ENCODE data around the gene PTGIS.
A peak's percentile ranks its signal among the peaks of the same experiment; 100 is the strongest.

The PTGIS gene

DNA sequence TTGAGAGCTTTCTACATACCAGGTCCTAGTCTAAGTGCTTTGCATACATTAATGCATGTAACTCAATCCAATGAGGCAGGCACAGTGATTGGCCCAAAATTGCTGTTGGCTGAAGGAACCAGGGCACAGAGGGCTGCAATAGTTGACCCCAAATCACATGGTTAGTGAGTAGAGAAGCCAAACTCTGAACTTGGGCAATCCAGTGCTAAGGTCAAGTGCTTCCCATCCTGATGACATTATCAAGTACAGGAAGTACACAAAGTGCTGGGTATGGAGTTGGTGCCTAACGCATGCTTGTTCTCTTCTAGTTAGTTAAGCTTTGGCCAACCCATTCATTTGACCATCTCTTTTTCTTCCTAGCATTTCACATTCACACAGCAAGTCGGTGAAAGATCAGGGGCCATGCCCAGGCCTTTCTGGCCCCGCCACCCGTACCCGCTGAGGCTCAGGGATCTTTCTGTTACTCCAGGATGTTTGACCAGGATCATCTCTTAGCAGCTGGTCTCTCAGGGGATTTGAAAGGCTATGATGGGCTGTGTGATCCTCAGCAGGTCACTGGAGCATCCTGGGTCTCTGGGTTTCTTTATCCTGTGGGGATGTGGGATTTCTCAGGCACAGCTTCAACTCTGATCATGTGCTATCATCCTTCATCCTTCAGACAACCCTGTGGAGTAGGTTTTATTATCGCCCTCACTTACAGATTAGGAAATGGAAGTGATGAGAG is 92.5 kb downstream of the PTGIS start:
- no peak for DNase-seq

DNA sequence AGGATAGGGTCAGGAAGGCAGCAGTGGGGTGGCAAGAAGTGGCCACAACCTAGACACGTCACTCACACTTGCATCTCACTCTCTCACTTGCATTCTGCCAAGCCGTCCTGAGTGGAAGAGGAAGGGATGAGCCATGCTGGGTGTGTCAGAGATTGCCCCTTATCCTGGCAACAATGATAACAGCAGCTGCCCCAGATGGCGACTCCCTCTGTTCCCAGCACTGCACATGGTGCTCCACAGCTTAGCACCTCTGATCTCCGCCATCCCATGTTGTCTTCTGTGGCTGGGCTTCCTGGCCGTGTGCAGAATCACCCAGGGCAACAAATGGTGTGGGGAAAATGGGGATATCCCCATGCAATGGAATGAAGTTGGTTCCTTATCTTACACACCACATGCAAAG is 96.5 kb downstream of the PTGIS start:
- no peak for DNase-seq

DNA sequence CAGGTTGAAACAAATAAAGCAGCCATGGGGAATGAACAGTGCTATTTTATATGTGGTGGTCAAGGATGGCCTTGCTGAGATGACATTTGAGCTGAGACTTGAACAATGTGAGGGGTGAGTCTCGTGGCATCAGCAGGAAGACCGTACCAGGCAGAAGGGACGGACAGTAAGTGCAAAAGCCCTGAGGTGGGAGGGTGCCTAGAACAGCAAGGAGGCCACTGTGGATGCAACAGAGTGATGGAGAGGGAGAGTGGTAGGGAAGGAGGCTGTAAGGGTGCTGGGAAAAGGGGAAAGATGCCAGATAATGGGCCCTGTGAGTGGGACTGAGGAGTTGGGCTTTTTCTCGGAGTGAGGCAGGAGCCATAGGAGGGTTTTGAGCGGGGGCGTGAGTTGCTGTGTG is 97.0 kb downstream of the PTGIS start:
- DNase-seq = no peak

DNA sequence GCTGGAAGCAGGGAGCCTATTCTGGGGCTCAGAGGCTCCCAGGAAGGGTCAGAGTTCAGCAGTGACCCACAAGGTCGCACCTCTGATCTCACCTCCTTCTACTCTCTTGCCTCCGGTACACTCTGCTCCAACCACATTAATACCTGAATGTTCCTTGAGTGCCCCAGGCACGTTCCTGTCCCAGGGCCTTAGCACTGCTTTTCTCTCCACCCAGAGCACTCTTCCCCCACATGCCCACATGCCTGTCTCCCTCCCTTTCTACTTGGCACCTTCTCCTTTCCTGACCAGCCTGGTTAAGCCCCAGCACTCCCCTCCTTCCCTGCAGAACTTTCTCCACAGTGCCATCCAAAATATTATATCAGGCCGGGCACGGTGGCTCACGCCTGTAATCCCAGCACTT is 98.9 kb downstream of the PTGIS start:
- no peak for DNase-seq

DNA sequence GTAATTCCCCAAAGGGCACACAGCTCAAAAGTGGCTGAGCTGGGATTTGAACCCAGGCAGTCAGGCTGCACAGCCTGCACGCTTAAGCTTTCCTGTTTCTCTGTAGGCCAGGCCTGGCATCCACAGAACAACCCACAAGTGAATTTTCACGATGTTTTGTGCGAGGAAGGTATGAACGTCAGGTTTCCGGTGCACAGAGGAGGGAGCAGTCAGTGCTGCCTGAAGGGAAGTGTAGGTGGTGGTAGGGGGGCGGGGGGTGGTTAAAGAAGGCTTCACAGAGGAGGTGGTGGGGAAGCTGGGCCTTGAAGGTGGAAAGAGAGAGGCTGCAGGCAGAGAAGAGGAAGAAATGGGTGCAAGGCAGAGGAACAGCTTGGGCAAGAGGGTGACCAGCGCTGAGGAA is 99.5 kb downstream of the PTGIS start:
- peak in 2 of 58 donors; percentile 17 to 30 for DNase-seq

DNA sequence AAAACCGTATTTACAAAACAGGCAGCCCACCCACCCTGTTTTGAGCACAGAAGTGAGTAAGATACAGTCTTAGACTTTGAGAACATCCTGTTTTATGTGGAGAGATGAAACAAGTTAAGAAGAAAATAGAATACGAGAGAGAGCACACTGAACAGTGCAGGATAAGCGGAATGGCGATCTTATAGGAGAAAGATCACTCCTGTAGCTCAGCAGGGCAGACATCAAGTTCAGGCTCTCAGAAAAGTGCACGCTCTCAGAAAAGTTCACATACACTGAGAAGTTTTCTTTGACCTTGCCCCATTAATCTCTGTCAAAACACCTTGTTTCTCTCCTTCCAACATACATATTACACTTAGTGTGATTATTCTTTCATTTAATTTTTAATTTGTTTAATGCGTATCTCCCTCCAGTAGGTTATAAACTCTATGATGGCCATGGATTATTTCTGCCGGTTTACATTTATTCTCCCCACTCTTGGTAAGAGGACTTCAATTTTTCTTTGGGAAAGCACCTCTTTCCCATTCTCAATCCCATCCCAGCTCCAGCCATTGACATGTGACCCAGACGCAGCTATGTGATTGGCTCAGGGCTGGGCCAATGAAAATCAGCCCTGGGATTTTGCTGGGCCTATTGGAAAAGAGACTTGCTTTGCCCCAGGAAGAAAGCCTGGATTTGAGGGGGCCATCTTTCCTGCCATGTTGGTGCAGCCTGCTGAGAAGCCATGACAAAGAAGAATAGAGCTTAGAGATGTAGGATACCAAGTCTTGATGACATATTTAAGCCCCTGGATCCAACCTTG is 101.6 kb downstream of the PTGIS start:
- no peak for DNase-seq

DNA sequence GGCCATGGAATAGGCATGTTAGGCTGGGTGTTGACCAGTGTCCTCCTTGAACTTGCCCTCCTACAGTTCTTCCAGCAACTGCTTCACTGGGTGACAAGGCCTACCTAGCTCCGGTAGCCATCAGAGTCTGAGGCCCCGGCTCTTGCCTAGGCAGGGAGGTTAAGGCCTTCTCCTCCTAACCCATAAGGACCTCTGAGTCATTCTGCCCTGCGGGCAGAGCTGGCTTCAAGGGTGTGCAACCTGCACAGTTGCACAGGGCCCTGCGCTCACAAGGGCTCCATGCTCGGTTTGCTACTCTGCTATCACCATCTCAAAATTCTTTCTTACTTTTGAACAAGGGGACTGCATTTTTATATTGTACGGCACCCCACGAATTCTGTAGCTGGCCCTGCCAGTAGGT is 103.4 kb downstream of the PTGIS start:
- no peak for DNase-seq

DNA sequence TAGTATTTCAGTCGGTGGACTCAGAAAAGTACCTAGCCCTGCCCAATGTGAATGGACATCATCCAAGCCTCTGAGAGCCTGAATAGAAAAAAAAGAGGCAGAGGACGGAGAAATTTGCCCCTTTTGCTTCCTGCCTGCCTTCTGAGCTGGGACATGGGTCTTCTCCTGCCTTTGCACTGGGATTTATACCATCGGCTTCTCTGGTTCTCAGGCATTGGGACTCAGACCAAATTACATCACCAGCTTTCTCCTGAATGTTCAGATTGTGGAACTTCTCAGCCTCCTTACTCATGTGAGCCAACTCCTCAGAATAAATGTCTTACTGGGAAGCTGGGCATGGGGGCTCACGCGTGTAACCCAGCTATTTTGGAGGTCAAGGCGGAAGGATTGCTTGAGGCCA is 105.3 kb downstream of the PTGIS start:
- DNase-seq = no peak

DNA sequence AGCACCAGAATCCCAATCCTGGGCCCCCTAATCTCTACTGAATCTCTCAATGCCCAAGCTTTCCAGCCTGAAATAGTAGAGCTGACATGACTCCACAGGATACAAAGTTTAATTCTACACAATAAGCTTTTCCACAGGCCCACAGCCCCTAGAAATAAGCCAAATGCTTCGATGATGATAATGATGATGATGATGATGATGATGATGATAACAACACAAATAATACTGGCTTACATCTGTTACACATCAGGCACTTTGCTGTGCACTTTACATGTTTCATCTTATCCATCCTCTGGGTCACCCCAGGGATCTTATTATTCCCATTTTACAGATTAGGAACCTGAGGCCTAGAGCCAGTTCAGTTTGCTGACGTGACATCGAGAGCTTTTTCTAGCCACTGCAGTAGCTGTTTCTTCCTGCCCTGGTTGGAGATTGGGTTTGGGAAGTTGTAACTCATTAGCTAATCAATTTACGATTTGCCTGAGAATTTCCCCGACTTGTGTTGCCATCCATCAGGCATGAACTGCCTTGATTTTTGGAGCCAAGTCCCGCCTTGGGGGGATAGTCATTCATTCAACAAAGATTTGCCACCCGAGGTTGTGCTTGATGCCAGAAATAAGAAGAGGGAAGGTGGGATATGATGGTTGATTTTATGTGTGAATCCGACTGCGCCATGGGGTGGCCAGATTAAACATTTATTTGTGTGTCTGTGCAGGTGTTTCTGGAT is 105.9 kb downstream of the PTGIS start:
- DNase-seq = no peak

DNA sequence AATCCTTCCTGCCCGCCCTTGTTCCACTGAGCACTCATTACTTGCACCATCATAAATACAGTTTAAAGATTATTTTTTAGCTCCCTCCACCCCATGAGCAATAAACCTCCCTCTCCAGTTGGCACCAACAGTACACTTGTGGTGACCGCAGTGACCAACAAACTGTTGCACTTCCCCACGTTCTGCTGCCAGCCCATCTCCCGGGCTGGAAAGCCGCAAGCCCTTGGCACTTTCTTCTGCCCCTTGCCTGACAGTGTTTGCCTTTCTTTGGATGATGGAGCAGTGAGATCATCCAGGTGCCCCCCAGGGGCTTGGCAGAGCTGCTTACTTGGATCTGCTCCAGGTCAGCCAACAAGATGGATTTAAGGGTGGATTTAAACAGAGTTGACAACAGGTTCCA is 107.0 kb downstream of the PTGIS start:
- no peak for DNase-seq

DNA sequence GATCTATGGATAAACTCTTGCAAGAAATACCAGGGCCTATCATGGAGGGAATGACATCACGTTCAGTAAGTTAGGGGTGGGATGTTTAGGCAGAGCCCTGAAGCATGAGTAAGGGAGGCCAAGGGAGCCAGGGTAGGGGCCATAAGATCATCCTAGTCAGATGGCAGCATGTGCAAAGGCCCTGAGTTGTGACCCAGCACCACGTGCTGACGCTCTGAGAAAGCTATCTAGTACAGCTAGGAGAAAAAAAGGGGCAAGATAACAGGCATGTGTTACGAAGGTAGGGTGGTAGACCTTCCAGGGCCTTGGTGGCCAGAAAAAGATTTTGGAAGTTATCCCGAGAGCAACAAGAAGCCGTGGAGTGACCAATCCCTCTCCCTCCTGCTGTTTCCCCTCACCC is 107.8 kb downstream of the PTGIS start:
- no peak for DNase-seq

DNA sequence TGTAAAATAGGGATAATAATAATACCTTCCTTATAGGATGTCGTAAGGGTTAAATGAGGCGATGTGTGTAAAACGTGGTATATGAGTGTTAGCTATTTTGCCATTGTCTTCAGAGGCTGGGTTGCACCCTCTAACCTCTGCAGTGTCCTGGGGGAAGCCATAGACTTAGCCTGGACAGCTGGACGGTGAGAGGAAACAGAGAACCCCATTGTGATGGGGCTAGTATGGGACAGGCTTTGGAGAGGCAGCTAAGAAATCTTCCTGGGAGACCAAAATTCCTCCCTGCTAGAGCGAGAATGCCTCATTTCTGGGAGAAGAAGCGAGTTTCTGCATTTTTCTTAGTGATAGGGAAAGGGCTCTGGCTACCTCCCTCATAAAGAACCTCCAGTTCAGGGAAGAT is 108.3 kb downstream of the PTGIS start:
- DNase-seq = no peak

DNA sequence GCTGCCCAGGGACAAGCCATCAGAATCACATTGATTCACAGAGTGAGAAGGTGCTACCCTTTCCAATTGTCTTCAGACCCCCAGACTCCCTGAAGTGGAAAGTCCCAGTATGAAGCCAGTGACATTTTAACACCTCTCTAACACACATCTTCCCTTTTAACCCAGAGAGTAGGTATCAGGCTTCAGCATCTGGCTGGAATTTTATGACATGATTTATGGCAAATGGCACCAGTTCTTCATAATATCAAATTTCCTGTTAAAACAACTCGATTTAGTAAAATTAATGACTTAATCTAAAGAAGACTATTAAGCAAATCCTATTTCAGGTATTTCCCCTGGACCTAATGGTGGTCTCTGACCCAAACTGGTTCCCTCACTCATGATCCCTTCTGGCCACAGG is 110.5 kb downstream of the PTGIS start:
- DNase-seq = no peak

DNA sequence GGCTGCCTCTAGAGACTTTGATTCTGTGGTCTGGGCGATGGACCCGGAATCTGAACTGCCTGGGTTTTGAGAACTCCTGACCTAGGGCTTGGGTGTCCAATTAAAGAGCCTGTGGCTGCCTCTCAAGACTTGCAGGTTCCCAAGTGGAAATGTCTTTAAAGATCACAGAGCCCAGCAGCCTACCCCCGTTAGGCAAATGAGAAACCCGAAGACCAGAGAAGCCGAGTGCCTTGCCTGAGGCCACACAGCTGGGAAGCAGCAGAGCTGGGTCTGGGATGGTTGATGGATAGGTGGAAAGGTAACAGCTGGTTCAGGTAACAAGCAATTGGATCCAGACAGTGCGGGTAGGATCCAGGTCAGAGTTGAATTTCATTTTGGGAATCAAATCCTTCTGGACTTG is 111.3 kb downstream of the PTGIS start:
- DNase-seq = no peak

DNA sequence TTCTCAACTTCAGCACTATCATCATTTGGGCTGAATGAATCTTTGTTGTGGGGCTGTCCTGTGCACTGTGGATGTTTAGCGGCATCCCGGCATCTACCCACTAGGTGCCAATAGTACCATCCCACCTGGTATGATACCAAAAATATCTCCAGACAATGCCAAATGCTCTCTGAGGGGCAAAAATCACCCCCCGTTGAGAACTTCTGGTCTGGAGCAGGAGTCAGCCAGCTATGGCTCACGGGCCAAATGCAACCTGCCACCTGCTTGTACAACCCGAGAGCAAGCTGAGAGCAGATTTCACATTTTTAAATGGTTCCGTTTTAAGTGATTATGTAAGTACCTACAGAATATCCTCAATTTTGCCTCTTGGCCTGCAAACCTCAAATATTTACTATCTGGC is 112.2 kb downstream of the PTGIS start:
- DNase-seq = no peak

Data from anterior cingulate cortex (tissue), 58 donors.